HG03469 (cell line): ENCODE measurements around the gene FUT4.
A peak's percentile ranks its signal among the peaks of the same experiment; 100 is the strongest.
"Not testable (repeated sequence)": the region's sequence is repeated elsewhere in the genome, so short reads cannot be mapped to it uniquely, and the experiment has no call there.

Experiments
- ATAC-seq: cut with Tn5 transposase; IDR thresholded peaks from one replicate; pipeline ENCODE4 v1.9.1; 2021; ENCODE audit warnings: mild to moderate bottlenecking, moderate library complexity, moderate number of reproducible peaks; ENCODE audit not compliant: unreplicated experiment

The FUT4 gene

DNA sequence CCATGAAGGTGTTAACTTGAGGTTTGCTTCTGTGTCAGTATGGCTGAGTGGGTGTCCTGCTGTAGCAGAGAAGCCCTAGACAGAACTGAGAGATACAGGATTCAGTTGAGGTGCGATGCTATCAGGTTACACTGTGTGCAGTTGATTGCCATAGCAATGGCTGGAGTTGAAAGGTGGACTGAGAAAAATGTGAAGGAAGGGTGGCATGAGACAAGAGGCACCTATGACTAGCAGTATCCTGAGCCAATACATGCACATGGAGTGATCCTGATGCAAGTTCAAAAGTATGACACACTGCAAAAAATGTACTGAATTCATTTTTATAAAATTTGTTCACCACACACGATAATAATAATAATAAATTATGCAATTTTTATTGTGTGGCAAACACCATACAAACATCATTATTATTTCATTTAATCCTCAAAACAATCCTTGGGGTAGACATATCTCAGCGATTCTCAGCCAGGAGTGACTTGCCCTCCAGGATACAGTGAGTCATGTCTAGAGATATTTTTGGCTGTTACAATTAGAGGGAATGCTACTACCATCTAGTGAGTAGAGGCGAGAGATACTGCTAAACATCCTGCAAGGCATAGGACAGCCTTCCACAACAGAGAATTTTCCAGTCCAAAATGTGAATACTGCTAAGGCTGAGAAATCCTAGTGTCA, 19.6 kb downstream of the FUT4 start:
- ATAC-seq, result no peak

- no peak for ATAC-seq
Observed at GRCh38 chr11:94563848-94564467, 20.2 kb downstream of the FUT4 start.

DNA sequence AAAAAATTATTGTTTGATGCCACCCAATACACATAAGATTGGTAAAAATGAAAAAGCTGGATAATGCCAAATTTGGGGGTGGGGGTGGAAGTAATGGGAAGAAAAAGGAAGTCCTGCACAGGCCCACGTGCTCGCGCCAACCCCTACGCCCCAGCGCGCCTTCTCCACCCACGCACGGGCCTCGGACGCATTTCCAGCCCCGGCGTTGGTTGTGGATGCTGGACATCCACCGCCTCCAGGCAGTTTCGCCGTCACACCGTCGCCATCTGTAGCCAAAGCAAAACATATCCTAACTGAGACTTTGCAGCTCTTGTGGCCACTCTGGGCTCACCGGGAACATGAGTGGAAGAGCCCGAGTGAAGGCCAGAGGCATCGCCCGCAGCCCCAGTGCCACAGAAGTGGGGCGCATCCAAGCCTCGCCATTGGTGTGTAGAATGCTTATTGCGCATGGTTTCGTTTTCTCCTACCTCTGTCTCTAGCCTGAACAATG, 23.5 kb downstream of the FUT4 start, which contains the start of gene PIWIL4:
Gene PIWIL4 (plus strand): TSS at position 188 of the 490 bp plus-strand sequence. CDS start 151 bp downstream, at position 339.
- no peak for ATAC-seq

GRCh38 chr11:94568200-94568599, 24.5 kb downstream of the FUT4 start:
- no peak for ATAC-seq

- no peak for ATAC-seq
Observed at GRCh38 chr11:94568717-94569116, 25.0 kb downstream of the FUT4 start.

DNA sequence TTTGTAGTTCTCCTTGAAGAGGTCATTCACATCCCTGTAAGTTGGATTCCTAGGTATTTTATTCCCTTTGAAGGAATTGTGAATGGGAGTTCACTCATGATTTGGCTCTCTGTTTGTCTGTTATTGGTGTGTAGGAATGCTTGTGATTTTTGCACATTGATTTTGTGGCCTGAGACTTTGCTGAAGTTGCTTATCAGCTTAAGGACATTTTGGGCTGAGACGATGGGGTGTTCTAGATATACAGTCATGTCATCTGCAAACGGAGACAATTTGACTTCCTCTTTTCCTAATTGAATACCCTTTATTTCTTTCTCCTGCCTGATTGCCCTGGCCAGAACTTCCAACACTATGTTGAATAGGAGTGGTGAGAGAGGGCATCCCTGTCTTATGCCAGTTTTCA, 29.3 kb downstream of the FUT4 start:
- ATAC-seq, result not testable (repeated sequence)

- ATAC-seq, result no peak
Observed at GRCh38 chr11:94574193-94574961, 30.7 kb downstream of the FUT4 start.

DNA sequence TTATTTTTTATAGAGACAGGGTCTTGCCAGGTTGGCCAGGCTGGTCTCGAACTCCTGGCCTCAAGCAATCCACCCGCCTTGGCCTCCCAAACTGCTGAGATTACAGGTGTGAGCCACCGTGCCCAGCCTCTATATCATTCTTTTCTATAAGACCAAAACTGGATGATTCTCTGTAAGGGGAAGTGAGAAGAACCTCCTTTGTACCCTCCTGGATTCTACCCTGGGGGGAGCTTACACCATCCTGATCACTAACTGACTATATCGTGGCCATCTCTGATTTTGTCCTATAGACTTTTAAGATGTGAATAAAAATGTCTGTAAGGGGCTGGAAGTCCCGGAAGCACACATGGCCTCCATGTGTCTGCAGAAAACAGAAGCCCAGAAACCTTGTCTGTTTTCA, 32.6 kb downstream of the FUT4 start:
- no peak for ATAC-seq

DNA sequence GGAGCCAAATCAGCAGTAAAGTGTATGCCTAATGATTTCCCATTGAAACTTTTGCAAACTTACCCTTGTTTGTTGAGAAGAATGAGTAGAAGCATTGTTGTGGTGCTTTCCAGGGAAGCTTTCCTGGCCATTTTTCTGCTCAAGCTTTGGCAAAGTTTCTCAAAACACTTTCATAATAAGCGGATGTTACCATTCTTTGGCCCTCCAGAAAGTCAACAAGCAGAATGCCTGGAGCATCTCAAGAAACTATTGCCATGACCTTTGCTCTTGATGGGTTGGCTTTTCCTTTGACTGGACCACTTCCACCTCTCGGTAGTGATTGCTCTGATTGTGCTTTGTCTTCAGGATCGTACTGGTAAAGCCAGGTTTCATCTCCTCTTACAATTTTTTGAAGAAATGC, 34.1 kb downstream of the FUT4 start:
- no peak for ATAC-seq

DNA sequence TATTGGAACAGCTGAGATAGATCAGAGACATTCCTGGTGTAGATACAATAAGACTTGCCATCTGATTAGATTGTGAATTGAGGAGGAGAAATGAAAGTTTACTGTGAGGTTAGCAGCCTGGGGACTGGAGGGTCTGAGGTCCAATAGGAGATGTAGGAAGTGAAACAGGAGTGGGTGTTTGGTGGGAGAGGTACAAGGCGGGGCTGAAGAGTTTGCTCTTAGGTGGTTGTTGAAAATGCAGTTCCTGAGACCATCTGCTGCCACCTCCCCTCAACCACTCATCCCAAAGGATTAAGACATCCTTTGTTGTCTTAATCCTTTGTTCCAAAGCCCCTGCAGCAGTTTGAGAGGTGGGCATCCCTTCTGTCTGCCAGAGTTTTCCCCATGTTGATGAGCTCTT, 38.2 kb downstream of the FUT4 start:
- peak; percentile 55 for ATAC-seq

- no peak for ATAC-seq
Observed at GRCh38 chr11:94583213-94583865, 39.6 kb downstream of the FUT4 start.

DNA sequence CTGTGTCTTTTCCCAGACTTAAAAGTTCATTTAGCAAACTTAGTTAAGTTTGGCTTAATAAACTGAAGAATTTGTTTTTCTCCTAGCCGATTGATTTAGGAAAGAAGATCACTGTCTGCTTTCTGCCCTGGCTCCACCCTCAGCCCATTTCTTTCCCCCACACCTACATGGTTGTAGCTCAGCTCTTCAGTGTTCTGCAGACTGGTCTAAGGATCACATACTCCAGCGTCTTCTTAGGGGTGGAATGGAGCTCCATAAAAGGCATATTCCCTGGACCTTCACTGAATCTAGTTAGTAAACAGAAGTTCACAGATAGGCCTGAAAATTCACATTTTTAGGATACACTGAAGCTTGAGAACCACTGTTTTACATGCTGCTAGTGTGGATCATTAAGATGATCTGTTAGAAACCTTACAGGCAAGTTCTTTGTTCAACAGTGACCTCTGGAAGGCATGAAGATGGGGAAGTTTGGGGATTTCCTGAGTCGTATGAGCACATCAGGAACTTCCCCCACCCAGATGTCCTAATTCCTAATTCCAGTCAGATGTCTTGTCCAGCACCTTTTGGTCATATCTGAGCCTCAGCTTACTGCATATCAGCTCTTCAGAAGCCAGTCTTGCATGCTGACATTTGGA, 40.3 kb downstream of the FUT4 start:
- ATAC-seq, result peak; percentile 30

DNA sequence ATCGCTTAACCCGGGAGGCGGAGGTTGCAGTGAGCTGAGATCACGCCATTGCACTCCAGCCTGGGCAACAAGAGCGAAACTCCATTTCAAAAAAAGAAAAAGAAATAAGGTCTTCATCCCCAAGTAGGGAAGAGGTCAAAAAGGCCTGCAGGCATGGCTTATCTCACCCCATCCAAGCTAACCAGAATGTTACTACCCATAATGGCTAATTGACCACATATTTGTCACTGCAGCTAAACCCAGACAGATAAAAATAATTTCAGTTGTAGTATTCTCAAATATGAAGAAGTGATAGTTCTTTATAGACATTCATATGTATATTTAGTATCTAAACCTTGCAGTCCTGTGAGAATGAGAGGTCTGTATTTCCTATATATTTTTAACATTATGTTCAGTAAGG, 41.3 kb downstream of the FUT4 start:
- no peak for ATAC-seq

- no peak for ATAC-seq
Observed at GRCh38 chr11:94585399-94585798, 41.7 kb downstream of the FUT4 start.

GRCh38 chr11:94586546-94586945, 42.8 kb downstream of the FUT4 start:
- no peak for ATAC-seq

- ATAC-seq, result no peak
Observed at GRCh38 chr11:94586978-94587377, 43.3 kb downstream of the FUT4 start.

- ATAC-seq, result no peak
Observed at GRCh38 chr11:94588366-94588942, 44.7 kb downstream of the FUT4 start.

DNA sequence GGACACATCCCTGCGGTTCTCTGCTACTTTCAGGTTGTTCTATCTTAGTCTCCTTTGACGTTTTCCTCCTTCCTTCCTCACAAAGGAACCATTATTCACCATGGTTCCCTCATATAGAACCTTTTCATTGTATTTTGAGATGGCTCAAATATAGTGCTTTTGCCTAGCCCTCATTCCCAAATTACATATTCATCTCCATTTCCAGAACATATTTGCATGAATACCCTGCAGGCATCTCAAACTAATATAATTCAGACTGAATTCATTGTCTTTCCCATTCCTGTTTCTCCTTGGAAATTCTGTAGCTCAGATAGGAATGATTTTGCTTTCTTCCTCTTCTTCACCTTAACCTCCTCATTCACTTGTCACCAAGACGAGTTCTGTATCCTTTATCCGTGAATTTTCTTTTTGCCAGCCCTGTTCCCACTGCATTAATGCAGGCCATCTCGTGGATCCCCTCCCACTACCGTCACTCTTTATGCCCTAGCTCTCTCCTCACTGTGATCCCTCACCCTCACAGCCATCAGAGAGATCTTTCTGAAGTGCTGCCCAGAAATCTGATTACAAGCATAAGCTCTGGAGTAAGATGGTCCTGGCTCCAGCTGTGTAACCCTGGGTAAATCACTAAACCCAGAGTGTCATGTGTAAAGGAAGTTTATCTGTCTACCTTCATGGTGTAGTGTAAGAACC, 46.8 kb downstream of the FUT4 start:
- no peak for ATAC-seq

- peak; percentile 86 for ATAC-seq
Observed at GRCh38 chr11:94593030-94593429, 49.3 kb downstream of the FUT4 start.

- no peak for ATAC-seq
Observed at GRCh38 chr11:94595076-94595475, 51.4 kb downstream of the FUT4 start.
